IMR-90 (cell line): ENCODE measurements around the gene MTCL1. TPM values are rescaled to one million over a fixed set of nuclear protein-coding genes. Genes with fewer than 3 reads are reported as not detected.

Experiments
- ATAC-seq: fragments of 200-7000 bp; cut with Tn5 transposase; 2 replicates; pipeline ENCODE4 v1.9.1; 2020; ENCODE audit warnings: low read depth, mild to moderate bottlenecking, moderate library complexity
- BruUV-seq: library from RNA; stranded (reverse); fragments of 400-500 nt; replicated peaks from 2 replicates; lab custom pipeline; 2021; lab: Mats Ljungman, UMichigan
- CTCF ChIA-PET: fragments of 300-600 bp; formaldehyde crosslinking; extraction: SDS; loops from one replicate; lab custom pipeline; 2021; ENCODE audit warnings: antibody characterized with exemption; lab: Yijun Ruan, JAX
- POLR2A ChIA-PET: fragments of 300-600 bp; sonication (Branson Sonifier 250); formaldehyde crosslinking; loops from one replicate; lab custom pipeline; 2022; ENCODE audit warnings: antibody characterized with exemption; ENCODE audit not compliant: unreplicated experiment; lab: Charles Lee
- DNase-seq: peaks from one replicate; pipeline ENCODE4 v3.0.0; 2013
- H2AFZ ChIP-seq: replicated peaks from 2 replicates; pipeline ENCODE3; 2013; ENCODE audit warnings: low read length, mild to moderate bottlenecking; ENCODE audit not compliant: poor library complexity
- H2AK5ac ChIP-seq: 2 replicates; pipeline ENCODE4 v1.6.1; 2013; ENCODE audit warnings: low read depth, low read length, inconsistent platforms
- H2AK9ac ChIP-seq: replicated peaks from 2 replicates; pipeline ENCODE3; 2013; ENCODE audit warnings: mild to moderate bottlenecking, low read depth, low read length, moderate library complexity; ENCODE audit not compliant: poor library complexity
- H2BK120ac ChIP-seq: 2 replicates; pipeline ENCODE4 v1.6.1; 2013; ENCODE audit warnings: low read depth, low read length, inconsistent platforms
- H2BK15ac ChIP-seq: 3 replicates; pipeline ENCODE4 v1.6.1; 2013; ENCODE audit warnings: low read depth, low read length, inconsistent platforms
- H2BK20ac ChIP-seq: 2 replicates; pipeline ENCODE4 v1.6.1; 2013; ENCODE audit warnings: low read depth, mild to moderate bottlenecking, inconsistent platforms, low read length, moderate library complexity
- H2BK5ac ChIP-seq: 2 replicates; pipeline ENCODE4 v1.6.1; 2013; ENCODE audit warnings: mild to moderate bottlenecking, low read depth, low read length, inconsistent platforms; ENCODE audit not compliant: poor library complexity, severe bottlenecking
- H3K14ac ChIP-seq: replicated peaks from 2 replicates; pipeline ENCODE4 v1.6.1; 2013; ENCODE audit warnings: low read depth, low read length, inconsistent platforms
- H3K18ac ChIP-seq: 2 replicates; pipeline ENCODE4 v1.6.1; 2013; ENCODE audit warnings: low read depth, low read length, control low read depth
- H3K23ac ChIP-seq: 2 replicates; pipeline ENCODE4 v1.6.1; 2013; ENCODE audit warnings: low read depth, low read length, inconsistent platforms
- H3K27ac ChIP-seq: 2 replicates; pipeline ENCODE4 v1.5.1; 2013; ENCODE audit warnings: mild to moderate bottlenecking, control low read depth, low read length; ENCODE audit not compliant: insufficient read depth
- H3K27me3 ChIP-seq: 2 replicates; pipeline ENCODE4 v1.6.1; 2013; ENCODE audit warnings: low read length; ENCODE audit not compliant: control insufficient read depth, insufficient read depth
- H3K36me3 ChIP-seq: 2 replicates; pipeline ENCODE4 v1.6.1; 2013; ENCODE audit warnings: low read length, mixed read lengths; ENCODE audit not compliant: control insufficient read depth, insufficient read depth
- H3K4ac ChIP-seq: 2 replicates; pipeline ENCODE4 v1.6.1; 2013; ENCODE audit warnings: low read depth, low read length, inconsistent platforms
- H3K4me1 ChIP-seq: 2 replicates; pipeline ENCODE4 v1.6.1; 2013; ENCODE audit warnings: low read length, mixed read lengths; ENCODE audit not compliant: control insufficient read depth, insufficient read depth
- H3K4me2 ChIP-seq: 2 replicates; pipeline ENCODE4 v1.6.1; 2013; ENCODE audit warnings: low read depth, mild to moderate bottlenecking, control low read depth, low read length, moderate library complexity
- H3K4me3 ChIP-seq: 2 replicates; pipeline ENCODE4 v1.5.1; 2013; ENCODE audit warnings: low read depth, mild to moderate bottlenecking, control low read depth, low read length, moderate library complexity; ENCODE audit not compliant: insufficient read depth
- H3K56ac ChIP-seq: 2 replicates; pipeline ENCODE4 v1.6.1; 2013; ENCODE audit warnings: low read length, inconsistent platforms; ENCODE audit not compliant: insufficient read depth; ENCODE audit errors: extremely low read depth
- H3K79me1 ChIP-seq, 2 experiments: 2 replicates each; pipeline ENCODE4 v1.6.1; 2013; ENCODE audit warnings: low read length in 2 of 2, inconsistent platforms in 1 of 2, low read depth in 1 of 2
- H3K9ac ChIP-seq: 2 replicates; pipeline ENCODE4 v1.6.1; 2013; ENCODE audit warnings: low read depth, low read length, control low read depth
- H3K9me1 ChIP-seq: 2 replicates; pipeline ENCODE4 v1.6.1; 2013; ENCODE audit warnings: low read length, inconsistent platforms; ENCODE audit not compliant: insufficient read depth
- H3K9me3 ChIP-seq: 2 replicates; pipeline ENCODE4 v1.6.1; 2013; ENCODE audit warnings: low read length; ENCODE audit not compliant: control insufficient read depth, insufficient read depth
- H4K20me1 ChIP-seq: 2 replicates; pipeline ENCODE4 v1.6.1; 2013; ENCODE audit warnings: low read length, inconsistent platforms; ENCODE audit not compliant: insufficient read depth
- H4K5ac ChIP-seq: 2 replicates; pipeline ENCODE4 v1.6.1; 2013; ENCODE audit warnings: mild to moderate bottlenecking, low read depth, low read length, control low read depth
- H4K8ac ChIP-seq, 2 experiments: 2 replicates each; pipeline ENCODE4 v1.6.1; 2013; ENCODE audit warnings: low read depth in 2 of 2, low read length in 2 of 2, control low read depth in 1 of 2, inconsistent platforms in 1 of 2
- H4K91ac ChIP-seq: 2 replicates; pipeline ENCODE4 v1.6.1; 2013; ENCODE audit warnings: low read depth, low read length, inconsistent platforms; ENCODE audit not compliant: insufficient read depth
- BHLHE40 ChIP-seq: fragments of 150-350 bp; IDR thresholded peaks from 2 replicates; pipeline ENCODE4 v1.6.1; 2016; ENCODE audit warnings: mild to moderate bottlenecking, low read depth, low read length
- CEBPB ChIP-seq: IDR thresholded peaks from 2 replicates; pipeline ENCODE4 v1.6.1; 2012; ENCODE audit warnings: low read depth, low read length, improper control_type of control experiment
- CHD1 ChIP-seq: IDR thresholded peaks from 2 replicates; pipeline ENCODE4 v1.6.1; 2012; ENCODE audit warnings: low read depth, low read length, improper control_type of control experiment
- FOS ChIP-seq: fragments of 150-350 bp; IDR thresholded peaks from 2 replicates; pipeline ENCODE4 v1.6.1; 2016; ENCODE audit warnings: low read depth, low read length
- MAFK ChIP-seq: IDR thresholded peaks from 2 replicates; pipeline ENCODE4 v1.6.1; 2012; ENCODE audit warnings: low read depth, low read length, improper control_type of control experiment
- MAZ ChIP-seq: IDR thresholded peaks from 2 replicates; pipeline ENCODE4 v1.6.1; 2012; ENCODE audit warnings: low read depth, mild to moderate bottlenecking, low read length, improper control_type of control experiment, moderate library complexity, borderline replicate concordance
- MXI1 ChIP-seq: IDR thresholded peaks from 2 replicates; pipeline ENCODE4 v1.6.1; 2012; ENCODE audit warnings: low read depth, mild to moderate bottlenecking, low read length, moderate library complexity, borderline replicate concordance
- NFE2L2 ChIP-seq: fragments of 150-350 bp; IDR thresholded peaks from 2 replicates; pipeline ENCODE4 v1.6.1; 2016; ENCODE audit warnings: low read depth, mild to moderate bottlenecking, low read length
- POLR2A ChIP-seq: IDR thresholded peaks from 2 replicates; pipeline ENCODE4 v1.6.1; 2012; ENCODE audit warnings: mild to moderate bottlenecking, low read depth, low read length
- RAD21 ChIP-seq: IDR thresholded peaks from 2 replicates; pipeline ENCODE4 v1.6.1; 2012; ENCODE audit warnings: low read length, improper control_type of control experiment
- RCOR1 ChIP-seq: IDR thresholded peaks from 2 replicates; pipeline ENCODE4 v1.6.1; 2012; ENCODE audit warnings: mild to moderate bottlenecking, low read length, improper control_type of control experiment; ENCODE audit not compliant: insufficient replicate concordance
- RFX5 ChIP-seq: IDR thresholded peaks from 2 replicates; pipeline ENCODE4 v1.8.0; 2012; ENCODE audit warnings: low read depth, mild to moderate bottlenecking, low read length, moderate library complexity
- WGBS, 2 experiments: methylation state at CpG; one replicate each; pipeline versions ENCODE4 v1.1.5 to v1.1.7; 2013; ENCODE audit warnings: missing lambda C conversion rate in 2 of 2; ENCODE audit not compliant: insufficient read length in 1 of 2; ENCODE audit errors: extremely low coverage in 2 of 2; 5-methylcytosine and 5-hydroxymethylcytosine counted together
- dilution Hi-C: fragments of 300-500 bp; cut with HindIII; formaldehyde crosslinking; loops from one replicate; pipeline ENCODE4 v1.14.3; 2018; ENCODE audit warnings: low sequenced_read_pairs; ENCODE audit not compliant: unreplicated experiment
- in situ Hi-C: fragments of 300-500 bp; cut with MboI; formaldehyde crosslinking; loops from 3 replicates; pipeline ENCODE4 v1.14.3; 2019; ENCODE audit warnings: low sequenced_read_pairs, inconsistent platforms, mixed read lengths
- intact Hi-C: fragments of 100-400 bp; cut with micrococcal nuclease; formaldehyde crosslinking; loops from 2 replicates; pipeline ENCODE4 v1.10.0; 2022
- polyA plus RNA-seq, 3 experiments: library from polyadenylated mRNA; depleted of rRNA; stranded (reverse); fragments of >200 nt; gene quantifications; 2 replicates each; pipeline ENCODE4 v1.2.3, GENCODE V29; 2012; ENCODE audit warnings: low replicate concordance in 1 of 3
- total RNA-seq: library from RNA; depleted of rRNA; stranded (reverse); fragments of >200 nt; gene quantifications from 2 replicates; pipeline ENCODE4 v1.2.3, GENCODE V29; 2012
- TF ChIP-seq, protein P1 (sequence below): fragments of 150-350 bp; IDR thresholded peaks from 2 replicates; pipeline ENCODE4 v1.6.1; 2016; ENCODE audit warnings: low read depth, mild to moderate bottlenecking, low read length, moderate library complexity, borderline replicate concordance

MTCL1 gene
- total and polyA plus RNA-seq, 2 of the 4 experiments (the other 2 are of a cell fraction) = 29.0 to 45.3 TPM

GRCh38 chr18:8750954-8751415, 45.6 kb downstream of the MTCL1 start:
- H3K14ac ChIP-seq = peak overlapping the region; percentile 93
- H3K27ac ChIP-seq = peak overlapping the region; percentile 90
- H3K79me1 ChIP-seq = peaks cover 54 to 85% of the 10 kb centered on the region in 2 experiments
- 0% methylated on average over 1 of the region's 8 CpGs; no CpG with 5 or more reads in 1 of the 2 experiments for WGBS, 2 experiments
- H4K5ac ChIP-seq = peak overlapping the region; percentile 96
- H2AK9ac ChIP-seq = peak overlapping the region; percentile 50
- H3K27me3 ChIP-seq = no peaks in the 10 kb centered on the region
- H2AK5ac ChIP-seq = peak overlapping the region; percentile 90
- peak overlapping the region; percentile 54 to 84; a peak in 3 of 4 replicates for H4K8ac ChIP-seq
- H2AFZ ChIP-seq = peak overlapping the region; percentile 53
- peak overlapping the region; percentile 90 for H2BK5ac ChIP-seq
- peak overlapping the region; percentile 91 for H3K56ac ChIP-seq
- no peaks in the 10 kb centered on the region for H3K9me3 ChIP-seq
- in situ Hi-C loops = no loop called here
- peak overlapping the region; percentile 96 for H3K4ac ChIP-seq
- intact Hi-C loops = no loop called here
- H3K4me1 ChIP-seq = peaks cover 66% of the 10 kb centered on the region
- peaks cover 36% of the 10 kb centered on the region for H3K36me3 ChIP-seq
- TF ChIP-seq FOS (peak; percentile 97), POLR2A (no peak), CEBPB (no peak), MAFK (peak; percentile 81), RFX5 (no peak), RAD21 (no peak), BHLHE40 (peak; percentile 86), MXI1 (peak; percentile 97), RCOR1 (no peak), CHD1 (no peak), MAZ (peak; percentile 57; the same call in 1 of the 2 replicates), NFE2L2 (peak; percentile 92)
- TF ChIP-seq, protein P1, sequence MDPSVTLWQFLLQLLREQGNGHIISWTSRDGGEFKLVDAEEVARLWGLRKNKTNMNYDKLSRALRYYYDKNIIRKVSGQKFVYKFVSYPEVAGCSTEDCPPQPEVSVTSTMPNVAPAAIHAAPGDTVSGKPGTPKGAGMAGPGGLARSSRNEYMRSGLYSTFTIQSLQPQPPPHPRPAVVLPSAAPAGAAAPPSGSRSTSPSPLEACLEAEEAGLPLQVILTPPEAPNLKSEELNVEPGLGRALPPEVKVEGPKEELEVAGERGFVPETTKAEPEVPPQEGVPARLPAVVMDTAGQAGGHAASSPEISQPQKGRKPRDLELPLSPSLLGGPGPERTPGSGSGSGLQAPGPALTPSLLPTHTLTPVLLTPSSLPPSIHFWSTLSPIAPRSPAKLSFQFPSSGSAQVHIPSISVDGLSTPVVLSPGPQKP = no peak
- ChIA-PET POLR2A (no interaction called here), CTCF (interaction anchor here (0.8 kb wide), 1 partner anchor 14 kb away, joined by 3 read pairs; no protein-coding TSS in a partner anchor)
- H3K9ac ChIP-seq = peak overlapping the region; percentile 47
- peaks cover 4% of the 10 kb centered on the region; the same call in 1 of the 2 replicates for H4K20me1 ChIP-seq
- H4K91ac ChIP-seq = peak overlapping the region; percentile 92
- peaks cover 43% of the 10 kb centered on the region for H3K9me1 ChIP-seq
- H3K18ac ChIP-seq = peak overlapping the region; percentile 94
- dilution Hi-C loops = no loop called here
- peak overlapping the region; percentile 96 for H2BK120ac ChIP-seq
- H3K4me3 ChIP-seq = no peak overlapping the region; the same call in 1 of the 2 replicates
- peak overlapping the region; percentile 70 for H3K4me2 ChIP-seq
- no TSS peak for BruUV-seq
- H2BK15ac ChIP-seq = peak overlapping the region; percentile 68; the same call in 2 of the 3 replicates
- peak overlapping the region; percentile 94 for H2BK20ac ChIP-seq
- ATAC-seq (peak; percentile 53), DNase-seq (peak; percentile 96)
- peak overlapping the region; percentile 95 for H3K23ac ChIP-seq
